Lower leg skin (tissue), 3 donors: ENCODE results near the gene SLC9A7.

Experiments used
- CTCF ChIP-seq, 3 donors: fragments of 450-650 bp; IDR thresholded peaks; one replicate each; pipeline ENCODE4 v1.5.1; 2016; ENCODE audit warnings: antibody characterized with exemption in 3 of 3, mild to moderate bottlenecking in 3 of 3, moderate library complexity in 2 of 3
- POLR2A ChIP-seq, 2 donors: fragments of 450-650 bp; IDR thresholded peaks; one replicate each; pipeline ENCODE4 v1.6.1; 2016 to 2017; ENCODE audit warnings: antibody characterized with exemption in 2 of 2, mild to moderate bottlenecking in 1 of 2, moderate library complexity in 1 of 2

GRCh38 chrX:46754036-46754435 lies 4.9 kb downstream of the SLC9A7 start:
- TF ChIP-seq CTCF (IDR thresholded peaks at IDR 0.05) = no peak
- TF ChIP-seq POLR2A (IDR thresholded peaks at IDR 0.05) = no peak
